22Rv1 (cell line): ENCODE data around the gene CNPY4.

Experiments used
- CTCF ChIP-seq: fragments of 450-650 bp; IDR thresholded peaks from 2 replicates; pipeline ENCODE4 v1.5.1; 2017; ENCODE audit warnings: mild to moderate bottlenecking
- ZFX ChIP-seq: fragments of 450-650 bp; IDR thresholded peaks from 2 replicates; pipeline ENCODE4 v1.6.1; 2017; ENCODE audit warnings: antibody characterized with exemption, borderline replicate concordance

DNA sequence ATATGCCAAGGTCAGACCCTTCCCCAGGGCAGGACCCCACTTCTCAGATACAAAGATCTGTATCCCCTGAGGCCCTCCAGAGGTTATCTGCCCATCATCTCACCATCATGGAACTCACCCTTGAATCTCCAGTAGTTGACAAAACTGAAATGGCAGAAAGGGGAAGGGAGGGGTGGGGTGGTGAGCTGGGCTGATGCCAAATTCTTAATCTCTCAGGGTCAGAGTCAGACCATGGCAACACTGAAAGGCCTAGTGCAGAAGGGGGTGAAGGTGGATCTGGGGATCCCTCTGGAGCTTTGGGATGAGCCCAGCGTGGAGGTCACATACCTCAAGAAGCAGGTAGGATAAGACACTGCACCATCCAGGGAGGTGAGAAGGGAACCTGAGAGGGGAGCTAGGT, 3.1 kb downstream of the CNPY4 start:
- no peak for TF ChIP-seq ZFX
- no peak for TF ChIP-seq CTCF
